T-cell (primary cell): Measurements from ENCODE around the gene PLAGL2. TPM values are rescaled to one million over a fixed set of nuclear protein-coding genes. Genes with fewer than 3 reads are reported as not detected.
"Not testable (repeated sequence)": the region's sequence is repeated elsewhere in the genome, so short reads cannot be mapped to it uniquely, and the experiment has no call there.

Source experiments
- ATAC-seq, 4 experiments: fragments of 200-7000 bp in 3 of 4; fragments of 150-1000 bp in 1 of 4; cut with Tn5 transposase; replicated peaks in 1 of 4; 1 replicate in 3 of 4; 2 replicates in 1 of 4; pipeline ENCODE4 v1.10.0; 2021; ENCODE audit warnings: moderate library complexity in 3 of 4, mild to moderate bottlenecking in 2 of 4, moderate number of reproducible peaks in 1 of 4
- CTCF ChIA-PET, 2 donors: fragments of 300-600 bp; sonication (Branson Sonifier 250); formaldehyde crosslinking; loops; one replicate each; lab custom pipeline; 2022; ENCODE audit warnings: antibody characterized with exemption in 2 of 2; lab: Charles Lee
- POLR2A ChIA-PET, 2 donors: fragments of 300-600 bp; sonication (Branson Sonifier 250); formaldehyde crosslinking; loops; one replicate each; lab custom pipeline; 2022; ENCODE audit warnings: antibody characterized with exemption in 2 of 2; lab: Charles Lee
- DNase-seq, 35 experiments: peaks; one replicate each; pipeline versions ENCODE4 v3.0.0 to v3.0.0-alpha.2; 2013 to 2023
- H3K27ac ChIP-seq: one replicate; pipeline ENCODE4 v1.5.1; 2013; ENCODE audit warnings: low read length
- H3K27me3 ChIP-seq, 2 experiments: replicated peaks in 1 of 2; 1 replicate in 1 of 2; 2 replicates in 1 of 2; pipeline versions ENCODE4 v1.6.1 to v1.7.0; 2013; ENCODE audit warnings: low read length in 1 of 2, mixed read lengths in 1 of 2; ENCODE audit not compliant: control insufficient read depth in 2 of 2, insufficient read depth in 2 of 2; ENCODE audit errors: extremely low read depth in 1 of 2
- H3K36me3 ChIP-seq, 2 donors: 1 replicate in 1 of 2; 2 replicates in 1 of 2; pipeline versions ENCODE4 v1.6.1 to v1.7.0; 2013; ENCODE audit warnings: low read length in 1 of 2; ENCODE audit not compliant: control insufficient read depth in 2 of 2, insufficient read depth in 1 of 2; ENCODE audit errors: extremely low read depth in 1 of 2
- H3K4me1 ChIP-seq, 2 experiments: 1 replicate in 1 of 2; 2 replicates in 1 of 2; pipeline versions ENCODE4 v1.6.1 to v1.7.0; 2013; ENCODE audit warnings: low read length in 2 of 2, mixed read lengths in 1 of 2; ENCODE audit not compliant: insufficient read depth in 2 of 2, control insufficient read depth in 1 of 2; ENCODE audit errors: extremely low read depth in 1 of 2
- H3K4me3 ChIP-seq, 2 donors: 1 replicate in 1 of 2; 2 replicates in 1 of 2; pipeline versions ENCODE4 v1.5.1 to v1.7.0; 2013; ENCODE audit warnings: mild to moderate bottlenecking in 2 of 2, low read length in 1 of 2, moderate library complexity in 1 of 2; ENCODE audit not compliant: control insufficient read depth in 1 of 2; ENCODE audit errors: extremely low read depth in 1 of 2
- H3K9me3 ChIP-seq: 2 replicates; pipeline ENCODE4 v1.7.0; 2013
- H3K27ac Mint-ChIP-seq, 2 donors: one replicate each; pipeline ENCODE4 v1.8.0; 2020 to 2021; ENCODE audit warnings: mild to moderate bottlenecking in 2 of 2, mixed read lengths in 2 of 2
- H3K27me3 Mint-ChIP-seq, 2 donors: one replicate each; pipeline ENCODE4 v1.8.0; 2021 to 2022; ENCODE audit warnings: mixed read lengths in 2 of 2
- H3K36me3 Mint-ChIP-seq: one replicate; pipeline ENCODE4 v1.8.0; 2021; ENCODE audit warnings: mixed read lengths
- H3K4me1 Mint-ChIP-seq, 3 donors: one replicate each; pipeline ENCODE4 v1.8.0; 2020 to 2022; ENCODE audit warnings: mixed read lengths in 3 of 3, mild to moderate bottlenecking in 1 of 3
- H3K4me3 Mint-ChIP-seq, 3 donors: one replicate each; pipeline ENCODE4 v1.8.0; 2020 to 2022; ENCODE audit warnings: mild to moderate bottlenecking in 3 of 3, mixed read lengths in 3 of 3, moderate library complexity in 3 of 3
- H3K9me3 Mint-ChIP-seq, 3 donors: one replicate each; pipeline ENCODE4 v1.8.0; 2020 to 2022; ENCODE audit warnings: mixed read lengths in 3 of 3
- WGBS: methylation state at CpG from one replicate; pipeline ENCODE4 v1.1.5; 2013; ENCODE audit warnings: missing lambda C conversion rate; ENCODE audit not compliant: insufficient coverage; 5-methylcytosine and 5-hydroxymethylcytosine counted together
- total RNA-seq, 35 experiments: library from RNA in 6 of 35; stranded (reverse) in 6 of 35; fragments of 120-200 nt in 1 of 35; gene quantifications; one replicate each; pipeline versions ENCODE4 v1.2.1 to v1.2.4 and lab custom pipeline; 2013 to 2026

The PLAGL2 gene
- total RNA-seq, 5 donors from 2014 or later (not counting 1 experiment from before 2014, with no cell fraction given), result 12.6 to 18.2 (median 16.3) TPM

DNA sequence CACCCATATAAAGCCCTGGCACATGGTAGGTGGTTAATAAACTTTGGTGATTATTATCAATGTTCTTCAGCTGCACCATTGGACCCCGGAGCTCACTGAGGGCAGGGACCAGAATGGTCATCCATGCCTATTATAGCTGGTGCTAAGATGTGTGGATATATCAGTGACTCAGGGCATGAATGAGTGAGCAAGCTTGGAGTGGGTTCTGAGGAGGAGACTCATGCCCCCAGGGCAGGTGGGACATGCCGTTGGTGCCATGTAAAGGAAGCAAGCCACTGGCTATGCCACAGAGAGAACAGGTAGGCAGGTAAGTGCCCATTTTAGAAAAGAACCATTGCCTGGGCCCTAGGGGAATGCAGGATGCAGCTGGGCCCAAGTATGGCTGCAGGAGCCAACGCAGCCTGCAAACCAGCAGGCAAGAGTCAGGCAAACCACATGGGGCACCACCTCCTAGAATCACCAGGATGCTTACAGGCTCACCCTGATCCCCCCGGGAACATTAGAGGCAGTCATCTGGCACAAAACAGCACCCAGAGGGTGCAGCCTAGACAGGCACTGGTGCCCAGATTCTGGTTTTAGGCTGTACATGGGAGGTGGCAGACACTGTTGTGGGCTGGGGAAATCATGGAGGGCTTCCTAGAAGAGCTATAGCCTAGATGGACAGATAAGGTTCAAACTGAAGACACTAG is 23.5 kb downstream of the PLAGL2 start:
- DNase-seq (no peak), ATAC-seq (no peak)
- Histone ChIP-seq H3K27me3 (peaks cover 0 to 5% of the 10 kb centered on the region in 2 experiments), H3K27ac (no peak overlapping the region), H3K9me3 (no peaks in the 10 kb centered on the region), H3K4me1 (peaks cover 0 to 11% of the 10 kb centered on the region in 2 experiments), H3K4me3 (no peak overlapping the region), H3K36me3 (no peaks in the 10 kb centered on the region)
- peaks cover 10 to 31% (median 18%) of the 10 kb centered on the region in 3 donors for H3K4me1 Mint-ChIP-seq
- H3K9me3 Mint-ChIP-seq, result no peaks in the 10 kb centered on the region
- H3K4me3 Mint-ChIP-seq, result no peak overlapping the region
- H3K27ac Mint-ChIP-seq, result no peak overlapping the region
- ChIA-PET CTCF (no interaction called here), POLR2A (no interaction called here)
- WGBS, result 94% methylated on average over 4 of the region's 4 CpGs
- no peaks in the 10 kb centered on the region for H3K36me3 Mint-ChIP-seq
- no peaks in the 10 kb centered on the region for H3K27me3 Mint-ChIP-seq

DNA sequence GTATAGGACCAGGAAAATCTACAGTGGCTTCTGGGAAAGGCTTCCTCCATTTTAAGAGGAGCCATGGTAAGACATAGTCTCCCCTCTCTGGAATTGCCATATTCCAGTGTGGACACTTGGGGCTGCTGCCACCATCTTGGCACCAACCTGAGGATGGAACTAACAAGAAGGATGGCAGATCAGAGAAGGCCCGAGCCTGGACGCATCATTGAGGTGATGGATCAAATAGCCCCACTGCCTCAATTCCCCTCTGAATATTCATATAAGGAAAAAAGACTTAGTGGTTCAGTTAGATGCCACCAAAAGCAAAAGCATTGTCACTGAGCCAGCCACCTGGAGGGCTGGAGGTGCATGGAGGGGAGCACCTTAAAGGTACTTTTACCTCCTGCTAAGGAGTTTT is 25.9 kb downstream of the PLAGL2 start:
- H3K4me1 ChIP-seq, result no peaks in the 10 kb centered on the region
- no peak overlapping the region for H3K27ac ChIP-seq
- DNase-seq (no peak), ATAC-seq (no peak)
- POLR2A ChIA-PET, result interaction anchor here in 1 of 2 donors (0.6 kb wide), 1 partner anchor 432 kb away, joined by 12 read pairs; no protein-coding TSS in a partner anchor
- no peaks in the 10 kb centered on the region for H3K36me3 ChIP-seq
- WGBS, result no CpG with 5 or more reads among the region's 2 CpGs
- no peaks in the 10 kb centered on the region for H3K9me3 ChIP-seq
- H3K27me3 ChIP-seq, result peaks cover 0 to 5% of the 10 kb centered on the region in 2 experiments
- Mint-ChIP-seq H3K36me3 (peaks cover 3% of the 10 kb centered on the region), H3K27me3 (no peaks in the 10 kb centered on the region), H3K4me1 (peaks cover 2 to 18% (median 2%) of the 10 kb centered on the region in 3 donors), H3K4me3 (no peak overlapping the region), H3K27ac (no peak overlapping the region), H3K9me3 (no peaks in the 10 kb centered on the region)
- CTCF ChIA-PET, result no interaction called here
- no peak overlapping the region for H3K4me3 ChIP-seq

DNA sequence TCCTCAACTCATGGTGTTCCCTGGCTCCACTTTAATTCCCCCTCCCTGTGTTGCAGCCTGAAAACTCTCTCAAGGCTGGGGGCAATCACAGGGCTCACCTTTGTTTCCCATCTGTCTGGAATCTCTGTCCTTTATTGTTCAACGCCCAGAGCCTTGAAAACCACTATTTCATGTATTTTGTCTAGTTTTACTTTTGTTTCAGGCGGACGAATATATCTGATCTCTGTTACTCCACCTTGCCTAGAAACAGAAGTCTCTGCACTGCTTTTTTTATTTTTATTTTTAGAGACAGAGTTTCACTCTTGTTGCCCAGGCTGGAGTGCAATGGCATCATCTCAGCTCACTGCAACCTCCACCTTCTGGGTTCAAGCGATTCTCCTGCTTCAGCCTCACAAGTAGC is 27.6 kb downstream of the PLAGL2 start:
- H3K36me3 Mint-ChIP-seq, result peaks cover 3% of the 10 kb centered on the region
- Histone ChIP-seq H3K4me1 (no peaks in the 10 kb centered on the region), H3K9me3 (no peaks in the 10 kb centered on the region), H3K4me3 (no peak overlapping the region), H3K36me3 (no peaks in the 10 kb centered on the region), H3K27me3 (peaks cover 0 to 5% of the 10 kb centered on the region in 2 experiments), H3K27ac (no peak overlapping the region)
- peaks cover 0 to 10% (median 0%) of the 10 kb centered on the region in 3 donors for H3K4me1 Mint-ChIP-seq
- H3K27me3 Mint-ChIP-seq, result no peaks in the 10 kb centered on the region
- POLR2A ChIA-PET, result no interaction called here
- H3K4me3 Mint-ChIP-seq, result no peak overlapping the region
- no peak for DNase-seq
- WGBS, result 100% methylated on average over 1 of the region's 4 CpGs
- no peaks in the 10 kb centered on the region for H3K9me3 Mint-ChIP-seq
- H3K27ac Mint-ChIP-seq, result no peak overlapping the region
- CTCF ChIA-PET, result interaction anchor here in 1 of 2 donors (0.7 kb wide), 1 partner anchor 435 kb away, joined by 3 read pairs; no protein-coding TSS in a partner anchor
- ATAC-seq, result no peak

DNA sequence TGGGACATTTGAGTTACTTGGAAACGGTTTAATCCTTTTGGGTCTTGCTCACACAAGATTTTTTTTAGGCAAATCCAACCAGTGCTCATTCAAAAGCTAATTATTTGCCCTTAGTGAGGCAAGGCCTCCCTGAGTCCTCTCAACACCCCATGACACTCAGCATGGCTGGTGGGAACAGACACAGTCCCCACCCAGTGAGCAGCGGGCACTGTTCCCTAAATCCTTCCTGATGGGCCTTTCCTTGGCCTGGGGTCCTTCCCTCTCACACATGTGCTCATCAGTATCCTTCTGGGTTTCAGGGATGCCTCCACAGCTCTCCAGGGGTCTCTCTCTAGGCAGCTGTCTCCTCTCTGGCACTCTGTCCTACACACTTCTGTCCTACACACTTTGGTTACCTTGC is 28.0 kb downstream of the PLAGL2 start:
- no peak overlapping the region for H3K27ac ChIP-seq
- 86% methylated on average over 2 of the region's 2 CpGs for WGBS
- Mint-ChIP-seq H3K4me3 (no peak overlapping the region), H3K4me1 (peaks cover 0 to 9% (median 0%) of the 10 kb centered on the region in 3 donors), H3K27me3 (no peaks in the 10 kb centered on the region), H3K36me3 (peaks cover 3% of the 10 kb centered on the region), H3K27ac (no peak overlapping the region), H3K9me3 (no peaks in the 10 kb centered on the region)
- ChIA-PET CTCF (no interaction called here), POLR2A (no interaction called here)
- H3K36me3 ChIP-seq, result no peaks in the 10 kb centered on the region
- no peak overlapping the region for H3K4me3 ChIP-seq
- no peaks in the 10 kb centered on the region for H3K9me3 ChIP-seq
- ATAC-seq (no peak), DNase-seq (no peak)
- H3K4me1 ChIP-seq, result no peaks in the 10 kb centered on the region
- peaks cover 0 to 5% of the 10 kb centered on the region in 2 experiments for H3K27me3 ChIP-seq

DNA sequence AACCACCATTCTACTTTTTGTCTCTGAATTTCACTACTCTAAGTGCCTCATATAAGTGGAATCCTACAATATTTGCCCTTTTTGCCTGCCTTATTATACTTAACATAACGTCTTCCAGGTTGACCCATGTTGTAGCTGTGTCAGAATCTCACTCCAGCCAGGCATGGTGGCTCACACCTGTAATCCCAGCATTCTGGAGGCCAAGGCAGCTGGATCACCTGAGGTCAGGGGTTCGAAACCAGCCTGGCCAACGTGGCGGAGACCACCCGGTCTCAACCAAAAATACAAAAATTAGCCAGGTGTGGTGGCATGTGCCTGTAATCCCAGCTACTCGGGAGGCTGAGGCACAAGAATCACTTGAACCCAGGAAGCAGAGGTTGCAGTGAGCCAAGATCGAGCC is 29.8 kb downstream of the PLAGL2 start:
- H3K27me3 ChIP-seq, H3K27ac ChIP-seq, H3K27ac Mint-ChIP-seq, H3K4me3 ChIP-seq, CTCF ChIA-PET, H3K36me3 Mint-ChIP-seq, H3K4me3 Mint-ChIP-seq, H3K36me3 ChIP-seq, H3K4me1 Mint-ChIP-seq, POLR2A ChIA-PET, H3K9me3 ChIP-seq, H3K9me3 Mint-ChIP-seq, ATAC-seq, H3K4me1 ChIP-seq, H3K27me3 Mint-ChIP-seq, DNase-seq: not testable (repeated sequence)
- WGBS, result 88% methylated on average over 6 of the region's 7 CpGs

DNA sequence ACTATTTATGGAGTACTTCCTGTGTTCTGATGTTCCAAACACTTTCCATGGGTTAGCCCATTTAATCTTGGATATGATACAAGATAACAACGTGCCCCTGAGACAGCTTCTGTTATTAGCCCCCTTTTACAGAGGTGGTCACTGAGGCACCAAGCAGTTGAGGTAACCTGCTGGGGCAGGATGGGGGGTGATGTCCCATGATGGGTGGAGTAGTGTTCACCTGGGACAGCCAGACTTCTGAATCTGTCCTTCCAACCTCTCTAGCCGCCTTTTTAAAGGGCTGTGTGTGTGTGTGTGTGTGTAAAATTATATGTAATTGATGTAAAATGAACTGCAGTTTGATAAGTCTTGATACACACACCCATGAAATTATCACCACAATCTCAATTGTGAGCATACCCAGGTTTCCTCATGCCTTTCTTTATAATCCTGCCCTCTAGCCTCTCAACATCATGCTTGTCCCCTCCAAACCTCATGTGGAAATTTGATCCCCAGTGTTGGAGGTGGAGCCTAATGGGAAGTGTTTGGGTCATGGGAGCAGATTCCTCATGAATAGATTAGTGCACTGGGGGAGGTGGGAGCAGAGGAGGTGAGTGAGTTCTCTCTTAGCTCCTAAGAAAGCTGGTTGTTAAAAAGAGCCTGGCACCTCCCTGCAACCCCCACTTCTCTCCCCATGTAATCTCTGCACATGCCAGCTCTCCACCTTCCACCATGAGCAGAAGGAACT is 39.2 kb downstream of the PLAGL2 start:
- POLR2A ChIA-PET, result no interaction called here
- Histone ChIP-seq H3K4me1 (no peaks in the 10 kb centered on the region), H3K9me3 (no peaks in the 10 kb centered on the region), H3K27me3 (no peaks in the 10 kb centered on the region), H3K4me3 (no peak overlapping the region), H3K27ac (no peak overlapping the region), H3K36me3 (peaks cover 12 to 24% of the 10 kb centered on the region in 2 donors)
- CTCF ChIA-PET, result interaction anchor here in 1 of 2 donors (0.6 kb wide), 1 partner anchor 77 kb away, joined by 4 read pairs; no protein-coding TSS in a partner anchor
- peaks cover 33% of the 10 kb centered on the region for H3K36me3 Mint-ChIP-seq
- no peaks in the 10 kb centered on the region for H3K27me3 Mint-ChIP-seq
- no CpG with 5 or more reads among the region's 2 CpGs for WGBS
- no peak for ATAC-seq
- H3K27ac Mint-ChIP-seq, result peak overlapping the region in 1 of 2 donors; percentile 8
- H3K9me3 Mint-ChIP-seq, result no peaks in the 10 kb centered on the region
- H3K4me1 Mint-ChIP-seq, result no peaks in the 10 kb centered on the region
- no peak overlapping the region for H3K4me3 Mint-ChIP-seq
- no peak for DNase-seq
